RWPE1 (cell line): ENCODE data around the gene NBEA.

Experiments used
- CTCF ChIA-PET: fragments of 350-600 bp; sonication (Branson Sonifier 250); formaldehyde crosslinking; extraction: SDS; loops from one replicate; lab custom pipeline; 2021; lab: Yijun Ruan, JAX
- POLR2A ChIA-PET: fragments of 400-600 bp; formaldehyde crosslinking; extraction: SDS; loops from one replicate; lab custom pipeline; 2020; ENCODE audit warnings: antibody characterized with exemption; ENCODE audit not compliant: low non-redundant PET; lab: Yijun Ruan, JAX
- DNase-seq: peaks from one replicate; pipeline ENCODE4 v3.0.0; 2012; ENCODE audit warnings: low spot score
- H3K27ac ChIP-seq: fragments of 450-650 bp; 2 replicates; pipeline ENCODE4 v1.5.1; 2017
- CTCF ChIP-seq: fragments of 450-650 bp; conservative IDR thresholded peaks from 2 replicates; pipeline ENCODE4 v1.5.1; 2017; ENCODE audit warnings: low read depth, mild to moderate bottlenecking

NBEA gene

DNA sequence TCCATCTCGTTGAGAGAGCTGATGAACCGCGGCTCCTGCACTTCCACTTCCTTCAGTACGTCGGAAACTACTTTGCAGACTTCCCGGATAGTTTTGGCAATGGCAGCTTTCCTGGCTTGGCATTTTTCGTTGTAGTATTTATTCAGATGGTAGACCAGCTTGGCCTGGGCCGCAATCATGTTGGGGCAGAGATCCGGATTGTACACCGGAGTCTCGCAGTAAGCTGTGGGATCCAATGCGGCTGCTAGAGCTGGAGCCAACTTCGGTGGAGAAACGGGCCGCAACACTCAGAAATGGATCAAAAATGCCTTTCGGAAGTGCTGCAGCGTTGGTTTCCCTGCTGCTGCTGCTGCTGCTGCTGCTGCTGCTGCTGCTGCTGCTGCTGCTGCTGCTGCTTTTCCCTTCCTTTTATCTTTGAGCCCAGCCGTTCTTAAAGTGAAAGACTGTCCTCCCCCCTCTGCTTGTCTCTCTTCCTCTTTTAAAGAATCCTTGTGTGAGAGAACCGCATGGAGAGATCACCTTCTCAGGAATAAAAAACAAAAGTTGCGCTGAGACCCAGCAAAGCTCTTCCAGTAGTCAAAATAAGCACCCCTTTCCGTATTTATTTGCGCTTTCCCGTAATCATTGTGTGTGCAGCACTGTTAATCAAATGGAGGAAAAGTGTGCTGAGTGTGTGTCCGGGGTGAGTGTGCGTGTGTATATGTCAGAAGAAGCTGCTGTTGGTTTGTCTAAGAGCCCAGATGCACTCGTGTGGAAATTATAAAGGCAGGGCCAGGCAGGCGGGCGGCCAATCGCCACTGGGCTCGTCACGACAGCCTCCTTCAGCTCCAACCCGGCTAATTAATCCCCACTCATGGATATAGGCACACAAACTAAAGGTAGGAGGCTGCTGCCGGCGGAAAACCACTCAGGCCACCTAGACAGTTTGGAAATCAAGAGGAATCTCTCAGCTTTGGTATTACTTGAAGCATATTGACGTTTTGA, 534.2 kb downstream of the NBEA start, which contains the start of gene MAB21L1:
TSS of gene MAB21L1 (minus strand) at position 730 of the 984 bp plus-strand sequence. CDS start at position 179, 551 bp downstream.
- ChIA-PET POLR2A (no interaction called here), CTCF (interaction anchor here (0.6 kb wide), 1 partner anchor 309 kb away, joined by 3 read pairs; no protein-coding TSS in a partner anchor)
- DNase-seq: no peak
- H3K27ac ChIP-seq: no peak within 1 kb of the TSS
- TF ChIP-seq CTCF: no peak

DNA sequence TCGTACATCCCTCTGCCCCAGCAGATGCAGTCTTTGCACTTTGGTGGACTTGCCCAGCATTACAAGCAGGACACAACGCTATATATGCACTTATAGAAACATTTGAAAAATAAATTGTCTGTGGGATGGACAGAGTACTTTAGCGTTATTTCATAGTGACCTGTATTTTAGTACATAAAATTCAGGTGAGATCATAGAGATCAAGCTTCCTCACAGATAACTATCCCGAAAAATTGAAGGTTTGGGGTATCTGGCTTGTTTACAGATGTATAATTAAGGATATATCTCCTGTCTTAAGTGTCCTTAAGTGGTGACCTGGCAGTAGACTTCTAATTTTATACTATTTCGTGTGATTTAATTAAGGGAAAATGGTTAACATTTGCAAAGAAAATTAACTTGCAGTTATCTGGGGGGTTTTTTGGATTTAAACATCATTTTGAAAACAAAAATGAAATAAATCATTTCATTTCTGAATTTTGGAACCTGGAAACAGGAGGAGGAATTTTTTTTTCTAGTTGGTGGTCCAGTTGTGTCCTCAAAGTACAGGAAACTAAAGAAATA, 535.4 kb downstream of the NBEA start:
- no peak for DNase-seq
- TF ChIP-seq CTCF: no peak
- POLR2A ChIA-PET: no interaction called here
- no peak overlapping the region for H3K27ac ChIP-seq
- CTCF ChIA-PET: no interaction called here

DNA sequence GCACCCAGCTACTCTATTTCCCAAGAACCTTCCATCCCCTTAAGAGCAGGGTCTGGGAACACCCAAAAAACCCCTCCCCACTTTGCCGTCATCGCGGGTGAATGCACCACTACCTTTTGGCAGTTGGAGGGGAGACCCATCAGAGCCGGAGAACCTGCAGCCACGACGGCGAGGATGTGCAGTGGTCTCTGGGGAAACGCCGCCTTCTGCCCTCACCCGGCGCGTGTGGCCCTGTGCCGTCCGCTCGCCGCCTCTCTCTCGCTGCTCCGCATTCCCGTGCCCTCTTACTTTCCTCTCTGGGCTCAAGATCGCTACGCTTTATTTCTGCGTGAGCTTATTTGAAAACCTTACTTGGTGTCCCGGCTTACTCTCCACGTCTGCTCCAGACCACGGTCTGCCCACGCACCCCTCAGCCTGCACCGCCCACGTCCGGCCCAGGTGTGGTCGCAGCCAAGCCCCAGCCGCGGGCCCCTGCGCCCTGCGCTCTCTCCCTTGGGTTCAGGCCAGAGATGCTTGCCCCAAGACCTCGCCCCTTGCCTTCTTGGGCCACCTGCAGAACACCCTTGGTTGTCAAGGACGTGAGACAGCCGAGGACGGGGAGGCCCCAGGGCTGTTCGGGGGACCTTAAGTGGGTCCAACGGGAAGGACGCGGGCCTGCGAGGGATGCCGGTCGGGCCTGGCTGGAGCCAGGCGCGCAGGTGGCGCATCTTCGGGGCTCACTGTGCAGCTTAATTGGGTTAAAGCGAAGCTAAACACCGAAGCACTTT, 536.4 kb downstream of the NBEA start:
- CTCF ChIA-PET: no interaction called here
- no peak overlapping the region for H3K27ac ChIP-seq
- POLR2A ChIA-PET: no interaction called here
- no peak for DNase-seq
- no peak for TF ChIP-seq CTCF

- ChIA-PET POLR2A (no interaction called here), CTCF (no interaction called here)
- TF ChIP-seq CTCF: no peak
- H3K27ac ChIP-seq: no peak overlapping the region
- DNase-seq: no peak
These were observed 537.0 kb downstream of the NBEA start for GRCh38 chr13:35479038-35479492.

DNA sequence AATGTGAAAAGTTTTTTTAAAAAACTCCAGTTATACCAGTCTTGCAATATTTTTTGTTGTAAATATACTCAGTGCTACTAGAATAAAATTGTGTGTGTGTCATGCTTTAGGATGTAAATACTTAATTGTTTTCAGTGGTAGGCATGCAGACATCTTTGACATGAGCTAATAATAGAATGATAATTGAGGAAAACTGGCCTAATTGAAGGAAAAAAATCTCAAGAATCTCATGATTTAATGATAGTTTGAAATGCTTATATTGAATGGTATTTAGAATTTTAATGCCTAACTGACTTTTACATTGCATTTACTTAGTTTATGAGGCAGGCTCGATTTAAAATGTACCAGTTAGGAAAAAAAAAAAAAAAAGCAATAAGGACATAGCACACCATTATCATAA, 537.6 kb downstream of the NBEA start:
- ChIA-PET POLR2A (no interaction called here), CTCF (interaction anchor here (0.6 kb wide), 1 partner anchor 233 kb away, joined by 5 read pairs; no protein-coding TSS in a partner anchor)
- DNase-seq: no peak
- no peak for TF ChIP-seq CTCF
- H3K27ac ChIP-seq: no peak overlapping the region

DNA sequence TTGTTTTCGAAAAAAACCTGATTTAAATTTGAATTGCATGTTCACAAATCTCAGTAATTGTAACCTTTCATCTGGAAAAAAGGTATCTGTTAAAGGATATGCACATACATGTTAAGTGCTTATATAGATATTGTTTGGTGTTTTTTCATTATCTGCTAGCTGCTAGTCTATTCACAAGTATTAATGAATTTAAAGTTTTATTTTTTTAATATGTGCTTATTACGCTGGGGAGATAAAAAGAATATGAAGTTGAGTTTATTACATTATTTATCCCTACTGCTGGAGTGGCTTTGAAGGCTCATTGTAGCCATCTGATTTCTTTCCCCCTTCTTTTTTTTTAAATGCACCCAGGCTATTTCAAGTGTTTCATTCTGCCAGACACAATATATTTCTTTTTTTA, 538.3 kb downstream of the NBEA start:
- DNase-seq: no peak
- POLR2A ChIA-PET: no interaction called here
- CTCF ChIA-PET: interaction anchor here (0.6 kb wide), 1 partner anchor 234 kb away, joined by 5 read pairs; no protein-coding TSS in a partner anchor
- TF ChIP-seq CTCF: no peak
- no peak overlapping the region for H3K27ac ChIP-seq
